Adrenal gland (tissue), 12 donors: ENCODE data around the gene TGFBR1. TPM values are rescaled to one million over a fixed set of nuclear protein-coding genes. Genes with fewer than 3 reads are reported as not detected.

Experiments used
- DNase-seq, 7 donors: peaks; one replicate each; pipeline ENCODE4 v3.0.0-alpha.2; 2019 to 2020
- H3K27ac ChIP-seq, 5 donors: fragments of 200-600 bp; sonication (generic) in 4 of 5; 1 replicate in 3 of 5; 2 replicates in 2 of 5; pipeline versions ENCODE4 v1.5.1 to v1.8.0; 2016 to 2020; ENCODE audit warnings: mild to moderate bottlenecking in 1 of 5
- H3K27me3 ChIP-seq: fragments of 200-600 bp; 2 replicates; pipeline ENCODE4 v1.8.0; 2021
- H3K36me3 ChIP-seq, 2 donors: fragments of 200-600 bp; replicated peaks in 1 of 2; 1 replicate in 1 of 2; 2 replicates in 1 of 2; pipeline versions ENCODE4 v1.5.1 to v1.8.0; 2018 to 2022
- H3K4me1 ChIP-seq, 2 donors: fragments of 200-600 bp; replicated peaks in 1 of 2; 1 replicate in 1 of 2; 2 replicates in 1 of 2; pipeline versions ENCODE4 v1.5.1 to v1.8.0; 2018 to 2021
- H3K4me3 ChIP-seq, 4 donors: fragments of 200-600 bp; sonication (generic) in 3 of 4; one replicate each; pipeline ENCODE4 v1.5.1; 2016 to 2018
- H3K9me3 ChIP-seq, 3 donors: fragments of 200-600 bp; sonication (generic) in 1 of 3; replicated peaks in 1 of 3; 1 replicate in 2 of 3; 2 replicates in 1 of 3; pipeline versions ENCODE4 v1.5.1 to v1.8.0; 2016 to 2021
- CTCF ChIP-seq, 6 experiments: fragments of 450-650 bp in 4 of 6; fragments of 200-600 bp in 2 of 6; sonication (generic) in 1 of 6; IDR thresholded peaks; 1 replicate in 5 of 6; 2 replicates in 1 of 6; pipeline versions ENCODE4 v1.5.1 to v1.8.0; 2016 to 2021; ENCODE audit warnings: antibody characterized with exemption in 6 of 6, mild to moderate bottlenecking in 2 of 6, moderate library complexity in 1 of 6
- POLR2A ChIP-seq, 2 donors: fragments of 450-650 bp; IDR thresholded peaks; one replicate each; pipeline ENCODE4 v1.6.1; 2017; ENCODE audit warnings: antibody characterized with exemption in 2 of 2, mild to moderate bottlenecking in 2 of 2, moderate library complexity in 1 of 2
- WGBS, 4 donors: extraction: QIAGEN DNeasy Blood & Tissue Kit in 2 of 4; methylation state at CpG; one replicate each; pipeline versions ENCODE4 v1.1.5 to v1.1.7; 2013 to 2017; 5-methylcytosine and 5-hydroxymethylcytosine counted together
- intact Hi-C, 2 donors: fragments of 100-400 bp; cut with DNase I; formaldehyde crosslinking; loops; one replicate each; pipeline versions ENCODE4 v1.14.1 to v1.15.0; 2022 to 2023
- polyA plus RNA-seq, 3 donors: library from polyadenylated mRNA; stranded (reverse); fragments of 200-250 nt in 2 of 3; fragments of 350-450 nt in 1 of 3; fragmentation: Illumina TruSeq in 1 of 3; extraction: RNeasy Lipid Tissue Mini Kit (QIAGEN cat#74804) in 1 of 3; gene quantifications; one replicate each; pipeline ENCODE4 v1.2.3, GENCODE V29; 2013 to 2014
- total RNA-seq, 9 donors: library from RNA; depleted of rRNA in 4 of 9; stranded (reverse); fragments of >200 nt in 4 of 9; fragments of 120-200 nt in 1 of 9; fragmentation: NEBNext Ultra II Directional in 1 of 9; extraction: Animal tissue kit (Norgen Biotek cat#: 25700) in 1 of 9; gene quantifications; one replicate each; pipeline versions ENCODE4 v1.1.0 to v1.2.4, GENCODE V29; 2013 to 2023
- donor health status: healthy with polysubstance abuse.
- donor health status: Bipolar disorder and iron deficiency.
- donor health status: DM: yes; HTN: yes; CAD: no.
- donor health status: DM: no; HTN: no; CAD: no.
- donor health status: DM: no; HTN: no; CAD: no.
- donor health status: DM: yes; HTN: yes; CAD: no.

Gene TGFBR1
- total and polyA plus RNA-seq, 12 donors: 5.5 to 38.5 (median 25.4) TPM

- intact Hi-C loops: no loop called here
- Histone ChIP-seq H3K9me3 (no peaks in the 10 kb centered on the region), H3K4me3 (no peak overlapping the region), H3K36me3 (no peaks in the 10 kb centered on the region), H3K27me3 (no peaks in the 10 kb centered on the region), H3K4me1 (peaks cover 4 to 8% of the 10 kb centered on the region in 2 donors), H3K27ac (no peak overlapping the region)
- WGBS, 4 donors: 93 to 98% (median 94%) methylated on average over 3 of the region's 3 CpGs
- DNase-seq: no peak
- TF ChIP-seq POLR2A (IDR thresholded peaks at IDR 0.05) (no peak), CTCF (IDR thresholded peaks at IDR 0.05) (no peak)
These were observed 78.7 kb downstream of the TGFBR1 start for GRCh38 chr9:99183616-99184015.

DNA sequence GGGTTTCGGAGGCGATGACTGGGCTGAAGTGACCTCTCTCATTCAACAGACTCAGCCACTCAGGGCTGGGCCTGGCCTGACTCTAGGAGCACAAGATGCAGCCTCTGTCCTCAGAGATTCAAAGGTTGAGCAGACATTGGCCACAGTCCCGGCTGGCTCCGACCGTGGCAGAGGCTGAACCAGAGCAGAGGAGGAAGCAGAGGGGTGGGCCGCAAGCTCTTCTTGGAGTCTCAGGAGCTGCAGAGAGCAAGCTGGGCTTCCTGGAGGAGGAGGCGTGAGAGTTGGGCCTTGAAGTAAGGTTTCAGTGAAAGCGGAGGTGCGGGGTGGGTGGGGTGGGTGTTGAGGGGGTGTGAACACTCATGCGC is 79.2 kb downstream of the TGFBR1 start:
- peak; percentile 33 to 69 (median 53) for DNase-seq
- no peak for TF ChIP-seq CTCF (IDR thresholded peaks at IDR 0.05)
- TF ChIP-seq POLR2A (IDR thresholded peaks at IDR 0.05): no peak
- H3K9me3 ChIP-seq: no peaks in the 10 kb centered on the region
- H3K36me3 ChIP-seq: no peaks in the 10 kb centered on the region
- intact Hi-C loops: no loop called here
- H3K4me1 ChIP-seq: peaks cover 4 to 8% of the 10 kb centered on the region in 2 donors
- peak overlapping the region in 2 of 5 donors; percentile 51 to 52 for H3K27ac ChIP-seq
- no peaks in the 10 kb centered on the region for H3K27me3 ChIP-seq
- 24 to 50% (median 26%) methylated on average over 4 to 10 of the region's 10 CpGs for WGBS, 4 donors
- no peak overlapping the region for H3K4me3 ChIP-seq

GRCh38 chr9:99184475-99185347 is 79.8 kb downstream of the TGFBR1 start:
- peak overlapping the region in 2 of 5 donors; percentile 51 to 52 for H3K27ac ChIP-seq
- no peaks in the 10 kb centered on the region for H3K36me3 ChIP-seq
- peak; percentile 89 to 98 (median 94) for DNase-seq
- H3K9me3 ChIP-seq: no peaks in the 10 kb centered on the region
- peak overlapping the region in 1 of 4 donors; percentile 38 for H3K4me3 ChIP-seq
- H3K4me1 ChIP-seq: peaks cover 4 to 8% of the 10 kb centered on the region in 2 donors
- WGBS, 4 donors: 18 to 41% (median 22%) methylated on average over 19 to 29 of the region's 29 CpGs
- no peaks in the 10 kb centered on the region for H3K27me3 ChIP-seq
- TF ChIP-seq POLR2A (IDR thresholded peaks at IDR 0.05) (no peak), CTCF (IDR thresholded peaks at IDR 0.05) (peak; percentile 91 to 98 (median 94))
- intact Hi-C loops: no loop called here

DNA sequence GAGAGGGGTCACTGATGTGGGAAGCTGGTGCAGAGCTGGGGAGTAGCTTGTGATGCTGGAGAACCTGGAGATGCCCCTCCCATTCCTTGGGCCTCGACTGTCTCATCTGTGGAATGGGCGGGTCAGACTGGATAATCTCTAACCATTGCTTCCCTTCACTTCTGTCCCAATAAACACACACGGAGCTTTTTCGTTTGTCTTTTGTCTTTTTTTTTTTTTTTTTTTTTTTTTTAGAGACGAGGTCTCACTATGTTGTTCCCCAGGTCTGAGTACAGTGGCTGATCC is 80.4 kb downstream of the TGFBR1 start:
- Histone ChIP-seq H3K4me1 (peaks cover 4 to 8% of the 10 kb centered on the region in 2 donors), H3K36me3 (no peaks in the 10 kb centered on the region), H3K9me3 (no peaks in the 10 kb centered on the region), H3K27me3 (no peaks in the 10 kb centered on the region), H3K4me3 (no peak overlapping the region), H3K27ac (no peak overlapping the region)
- intact Hi-C loops: no loop called here
- DNase-seq: no peak
- TF ChIP-seq CTCF (IDR thresholded peaks at IDR 0.05) (no peak), POLR2A (IDR thresholded peaks at IDR 0.05) (no peak)
- 75 to 81% (median 78%) methylated on average over 5 of the region's 5 CpGs for WGBS, 4 donors
